GM12891 (cell line): ENCODE measurements around the gene ACKR2.

Experiments used
- PAX5 ChIP-seq: IDR thresholded peaks from 2 replicates; pipeline ENCODE4 v1.6.1; 2011; ENCODE audit warnings: low read length, moderate library complexity, mild to moderate bottlenecking; ENCODE audit not compliant: insufficient read depth, severe bottlenecking
- POLR2A ChIP-seq: IDR thresholded peaks from 2 replicates; pipeline ENCODE4 v1.6.1; 2011; ENCODE audit warnings: low read depth, low read length, control low read depth
- POLR2AphosphoS5 ChIP-seq: IDR thresholded peaks from 2 replicates; pipeline ENCODE4 v1.6.1; 2011; ENCODE audit warnings: low read depth, low read length, control low read depth
- POU2F2 ChIP-seq: IDR thresholded peaks from 2 replicates; pipeline ENCODE4 v1.6.1; 2011; ENCODE audit warnings: low read depth, mild to moderate bottlenecking, control low read depth, low read length, moderate library complexity
- SPI1 ChIP-seq: IDR thresholded peaks from 2 replicates; pipeline ENCODE4 v1.6.1; 2011; ENCODE audit warnings: low read depth, low read length, control low read depth
- TAF1 ChIP-seq: IDR thresholded peaks from 2 replicates; pipeline ENCODE4 v1.6.1; 2011; ENCODE audit warnings: low read depth, low read length, control low read depth

DNA sequence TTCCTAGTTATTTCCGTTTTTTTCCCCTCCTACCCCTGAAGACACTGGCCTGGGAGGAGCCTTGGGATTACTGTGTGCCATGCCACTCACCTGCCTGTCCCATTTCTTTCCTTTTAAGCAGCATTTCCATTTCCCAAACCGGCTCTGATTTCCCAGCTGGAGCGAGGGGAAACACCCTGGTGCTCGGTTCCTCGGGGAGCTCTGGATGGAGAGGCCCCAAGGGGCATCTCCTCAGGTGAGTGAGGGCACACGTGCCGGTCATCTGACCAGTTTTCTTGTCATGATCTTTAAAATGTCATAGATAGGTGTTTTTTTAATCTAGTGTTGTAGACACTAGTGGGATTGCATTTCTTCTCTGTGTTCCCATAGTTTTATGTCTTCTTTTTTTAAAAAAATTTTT, 99.4 kb downstream of the ACKR2 start:
- TF ChIP-seq POLR2AphosphoS5 (no peak), POLR2A (no peak), TAF1 (no peak), SPI1 (no peak), PAX5 (no peak), POU2F2 (no peak)
